CD8-positive, alpha-beta memory T cell (primary cell): ENCODE results near the gene ZCCHC24. TPM values are rescaled to one million over a fixed set of nuclear protein-coding genes. Genes with fewer than 3 reads are reported as not detected.
A peak's percentile ranks its signal among the peaks of the same experiment; 100 is the strongest.

Experiments
- CTCF ChIA-PET: fragments of 350-600 bp; sonication (Branson Sonifier 250); formaldehyde crosslinking; loops from one replicate; lab custom pipeline; 2021; ENCODE audit warnings: antibody characterized with exemption; lab: Charles Lee
- POLR2A ChIA-PET: fragments of 350-600 bp; sonication (Branson Sonifier 250); formaldehyde crosslinking; loops from one replicate; lab custom pipeline; 2021; ENCODE audit warnings: antibody characterized with exemption; lab: Charles Lee
- DNase-seq, 5 donors: peaks; one replicate each; pipeline versions ENCODE4 v3.0.0 to v3.0.0-alpha.2; 2020 to 2022; ENCODE audit warnings: mixed read lengths in 1 of 5
- H3K27ac ChIP-seq: one replicate; pipeline ENCODE4 v1.7.0; 2013; ENCODE audit warnings: low read depth, mild to moderate bottlenecking, low read length, moderate library complexity
- H3K27me3 ChIP-seq: 2 replicates; pipeline ENCODE4 v1.7.0; 2013; ENCODE audit warnings: low read length, mild to moderate bottlenecking; ENCODE audit not compliant: insufficient read depth, poor library complexity, severe bottlenecking
- H3K36me3 ChIP-seq: 2 replicates; pipeline ENCODE4 v1.7.0; 2013; ENCODE audit warnings: mild to moderate bottlenecking, low read length, moderate library complexity; ENCODE audit not compliant: insufficient read depth
- H3K4me1 ChIP-seq: 2 replicates; pipeline ENCODE4 v1.7.0; 2013; ENCODE audit warnings: mild to moderate bottlenecking, low read length, moderate library complexity; ENCODE audit not compliant: insufficient read depth
- H3K4me3 ChIP-seq: 2 replicates; pipeline ENCODE4 v1.7.0; 2013; ENCODE audit warnings: mild to moderate bottlenecking, low read length
- H3K9me3 ChIP-seq: 2 replicates; pipeline ENCODE4 v1.7.0; 2013; ENCODE audit warnings: mild to moderate bottlenecking, low read length
- H3K27ac Mint-ChIP-seq, 8 donors: one replicate each; pipeline ENCODE4 v1.8.0; 2020 to 2021; ENCODE audit warnings: mixed read lengths in 8 of 8, mild to moderate bottlenecking in 6 of 8, inconsistent platforms in 3 of 8, moderate library complexity in 3 of 8
- H3K27me3 Mint-ChIP-seq, 2 donors: one replicate each; pipeline ENCODE4 v1.8.0; 2020 to 2021; ENCODE audit warnings: mixed read lengths in 2 of 2, mild to moderate bottlenecking in 1 of 2, moderate library complexity in 1 of 2
- H3K36me3 Mint-ChIP-seq, 3 donors: one replicate each; pipeline ENCODE4 v1.8.0; 2020 to 2021; ENCODE audit warnings: mixed read lengths in 3 of 3, inconsistent platforms in 1 of 3, mild to moderate bottlenecking in 1 of 3
- H3K4me1 Mint-ChIP-seq, 3 donors: one replicate each; pipeline ENCODE4 v1.8.0; 2020 to 2021; ENCODE audit warnings: mixed read lengths in 3 of 3, inconsistent platforms in 1 of 3, mild to moderate bottlenecking in 1 of 3
- H3K4me3 Mint-ChIP-seq, 7 donors: one replicate each; pipeline ENCODE4 v1.8.0; 2020 to 2021; ENCODE audit warnings: mixed read lengths in 7 of 7, mild to moderate bottlenecking in 6 of 7, moderate library complexity in 4 of 7, inconsistent platforms in 2 of 7
- H3K9me3 Mint-ChIP-seq, 5 donors: one replicate each; pipeline ENCODE4 v1.8.0; 2020 to 2022; ENCODE audit warnings: mixed read lengths in 5 of 5, mild to moderate bottlenecking in 3 of 5, moderate library complexity in 2 of 5, inconsistent platforms in 1 of 5
- polyA plus RNA-seq: library from polyadenylated mRNA; unstranded; fragments of 300-500 nt; fragmentation: Illumina TruSeq; gene quantifications from one replicate; pipeline ENCODE4 v1.2.3, GENCODE V29; 2021
- total RNA-seq, 2 experiments: library from RNA; stranded (reverse); gene quantifications; one replicate each; pipeline ENCODE4 v1.2.3, GENCODE V29; 2021

The ZCCHC24 gene
- total and polyA plus RNA-seq, 3 experiments from 2014 or later = 0.83 to 1.4 (median 1.00) TPM

DNA sequence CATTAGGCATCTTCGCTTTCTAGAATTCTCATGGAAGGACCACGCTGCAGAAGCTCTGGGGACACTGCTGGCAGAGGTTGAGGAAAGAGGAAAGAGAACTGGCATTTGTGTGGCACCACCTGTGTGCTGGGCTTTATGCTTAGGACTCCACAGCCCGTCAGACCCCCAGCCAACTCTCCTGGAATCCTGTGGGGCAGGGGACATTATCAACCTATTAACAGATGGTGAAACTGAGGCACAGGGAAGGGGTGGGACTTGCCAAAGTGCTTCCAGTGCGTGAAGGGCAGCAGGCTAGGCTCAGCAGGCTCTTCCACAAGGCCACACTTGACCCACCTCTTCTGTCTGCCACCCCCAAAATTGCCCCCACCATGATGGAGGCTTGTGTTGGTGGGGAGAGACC is 46.8 kb downstream of the ZCCHC24 start:
- Histone ChIP-seq H3K27ac (no peak overlapping the region), H3K36me3 (no peaks in the 10 kb centered on the region), H3K4me1 (no peaks in the 10 kb centered on the region), H3K27me3 (no peaks in the 10 kb centered on the region), H3K9me3 (no peaks in the 10 kb centered on the region), H3K4me3 (no peak overlapping the region)
- ChIA-PET CTCF (interaction anchor here (2.5 to 3.7 kb wide), 2 partner anchors 9 to 70 kb away, joined by 5 to 17 read pairs; no protein-coding TSS in a partner anchor), POLR2A (no interaction called here)
- H3K4me1 Mint-ChIP-seq = no peaks in the 10 kb centered on the region
- no peak overlapping the region for H3K27ac Mint-ChIP-seq
- no peaks in the 10 kb centered on the region for H3K9me3 Mint-ChIP-seq
- H3K36me3 Mint-ChIP-seq = no peaks in the 10 kb centered on the region
- peaks cover 0 to 1% of the 10 kb centered on the region in 2 donors for H3K27me3 Mint-ChIP-seq
- DNase-seq = no peak
- no peak overlapping the region for H3K4me3 Mint-ChIP-seq

DNA sequence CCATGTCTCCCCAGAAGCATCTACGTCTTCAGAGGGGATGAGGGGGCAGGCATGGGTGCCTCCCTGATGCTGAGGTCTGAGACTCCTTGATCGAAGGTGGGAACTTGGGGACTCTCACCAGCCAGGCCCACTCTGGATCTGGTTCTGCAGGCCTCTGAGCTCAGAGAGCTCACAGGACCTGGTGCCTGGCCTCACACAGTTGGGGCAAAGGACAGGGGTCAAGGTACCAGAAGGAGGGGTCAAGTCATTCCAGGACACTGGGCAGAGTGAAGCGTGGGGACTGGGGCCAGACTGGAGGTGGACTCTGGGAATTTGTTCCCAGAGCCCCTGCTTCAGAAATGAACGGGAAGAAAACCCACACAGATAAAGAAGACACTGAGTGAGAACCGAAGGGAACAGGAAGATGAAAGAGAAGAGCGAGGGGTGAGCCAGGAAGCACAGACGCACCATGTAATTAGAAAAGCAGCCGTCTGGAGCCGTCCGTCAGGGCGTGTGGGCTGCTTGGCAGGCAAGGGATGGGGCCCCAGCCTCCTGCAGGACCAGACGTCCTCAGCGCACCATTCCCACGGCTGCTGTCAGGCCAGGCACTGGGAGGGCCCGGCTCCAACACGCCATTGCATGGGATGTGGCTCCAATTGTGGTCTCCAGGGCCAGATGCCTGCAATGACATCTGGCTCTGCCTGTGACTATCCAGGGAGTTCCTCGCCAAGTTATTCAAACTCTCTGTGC is 47.7 kb downstream of the ZCCHC24 start:
- ChIA-PET CTCF (interaction anchor here (0.6 to 3.8 kb wide), 3 partner anchors 23 to 1364 kb away, joined by 3 to 17 read pairs (median 16); no protein-coding TSS in a partner anchor), POLR2A (no interaction called here)
- H3K9me3 Mint-ChIP-seq = no peaks in the 10 kb centered on the region
- Histone ChIP-seq H3K27ac (no peak overlapping the region), H3K27me3 (no peaks in the 10 kb centered on the region), H3K9me3 (no peaks in the 10 kb centered on the region), H3K4me1 (no peaks in the 10 kb centered on the region), H3K36me3 (no peaks in the 10 kb centered on the region), H3K4me3 (no peak overlapping the region)
- no peak overlapping the region for H3K4me3 Mint-ChIP-seq
- no peak overlapping the region for H3K27ac Mint-ChIP-seq
- peaks cover 0 to 2% (median 0%) of the 10 kb centered on the region in 3 donors for H3K36me3 Mint-ChIP-seq
- H3K4me1 Mint-ChIP-seq = no peaks in the 10 kb centered on the region
- no peak for DNase-seq
- peaks cover 0 to 1% of the 10 kb centered on the region in 2 donors for H3K27me3 Mint-ChIP-seq

DNA sequence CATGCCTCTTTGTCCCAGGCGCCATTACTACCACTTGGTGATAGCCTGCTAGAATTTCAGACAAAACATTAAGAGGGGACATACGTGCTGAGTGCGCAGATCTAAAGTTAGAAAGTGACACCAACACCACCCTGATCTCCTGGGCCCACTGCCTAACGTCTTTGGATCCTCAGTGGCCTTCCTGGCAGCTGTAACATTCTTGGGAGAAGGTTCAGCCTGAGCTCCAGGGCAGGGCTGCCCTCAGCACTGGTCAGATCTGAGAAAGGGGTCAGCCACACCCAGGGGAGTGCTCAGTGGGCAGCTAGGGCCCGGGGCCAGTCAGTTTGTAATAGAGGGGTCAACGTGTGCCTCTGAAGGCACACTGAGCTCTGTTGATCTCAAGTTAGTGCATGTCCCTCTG is 48.4 kb downstream of the ZCCHC24 start:
- Histone ChIP-seq H3K36me3 (no peaks in the 10 kb centered on the region), H3K4me1 (no peaks in the 10 kb centered on the region), H3K9me3 (no peaks in the 10 kb centered on the region), H3K4me3 (no peak overlapping the region), H3K27ac (no peak overlapping the region), H3K27me3 (no peaks in the 10 kb centered on the region)
- no peaks in the 10 kb centered on the region for H3K9me3 Mint-ChIP-seq
- no peaks in the 10 kb centered on the region for H3K4me1 Mint-ChIP-seq
- no peak overlapping the region for H3K4me3 Mint-ChIP-seq
- peaks cover 0 to 2% (median 0%) of the 10 kb centered on the region in 3 donors for H3K36me3 Mint-ChIP-seq
- POLR2A ChIA-PET = no interaction called here
- CTCF ChIA-PET = interaction anchor here (0.6 to 3.8 kb wide), 2 partner anchors 22 to 1363 kb away, joined by 3 to 16 read pairs; no protein-coding TSS in a partner anchor
- no peak for DNase-seq
- H3K27ac Mint-ChIP-seq = no peak overlapping the region
- peaks cover 0 to 1% of the 10 kb centered on the region in 2 donors for H3K27me3 Mint-ChIP-seq

DNA sequence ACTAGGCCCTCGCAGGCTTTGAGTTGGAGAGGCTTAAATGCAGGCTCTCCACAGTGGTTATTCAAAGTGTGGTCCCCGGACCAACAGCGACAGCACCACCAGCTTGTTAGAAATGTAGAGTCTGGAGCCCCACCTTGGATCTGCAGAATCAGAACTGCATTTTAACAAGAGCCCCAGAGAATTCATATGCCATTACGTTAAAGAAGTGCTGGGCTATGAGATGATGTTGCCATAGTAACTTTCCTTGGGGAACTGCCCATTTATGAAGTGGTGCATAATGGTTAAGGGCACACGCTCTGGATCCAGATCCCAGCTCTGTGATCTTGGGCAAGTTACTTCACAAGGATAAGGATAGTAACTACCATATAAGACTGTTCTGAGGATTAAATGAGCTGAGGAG is 48.9 kb downstream of the ZCCHC24 start:
- H3K9me3 ChIP-seq = no peaks in the 10 kb centered on the region
- Mint-ChIP-seq H3K4me1 (no peaks in the 10 kb centered on the region), H3K27ac (no peak overlapping the region), H3K9me3 (no peaks in the 10 kb centered on the region), H3K36me3 (peaks cover 0 to 2% (median 0%) of the 10 kb centered on the region in 3 donors), H3K27me3 (peaks cover 0 to 1% of the 10 kb centered on the region in 2 donors), H3K4me3 (no peak overlapping the region)
- H3K27me3 ChIP-seq = no peaks in the 10 kb centered on the region
- ChIA-PET POLR2A (no interaction called here), CTCF (interaction anchor here (3.8 kb wide), 1 partner anchor 22 kb away, joined by 16 read pairs; no protein-coding TSS in a partner anchor)
- H3K36me3 ChIP-seq = no peaks in the 10 kb centered on the region
- H3K4me3 ChIP-seq = no peak overlapping the region
- no peak for DNase-seq
- no peaks in the 10 kb centered on the region for H3K4me1 ChIP-seq
- no peak overlapping the region for H3K27ac ChIP-seq

DNA sequence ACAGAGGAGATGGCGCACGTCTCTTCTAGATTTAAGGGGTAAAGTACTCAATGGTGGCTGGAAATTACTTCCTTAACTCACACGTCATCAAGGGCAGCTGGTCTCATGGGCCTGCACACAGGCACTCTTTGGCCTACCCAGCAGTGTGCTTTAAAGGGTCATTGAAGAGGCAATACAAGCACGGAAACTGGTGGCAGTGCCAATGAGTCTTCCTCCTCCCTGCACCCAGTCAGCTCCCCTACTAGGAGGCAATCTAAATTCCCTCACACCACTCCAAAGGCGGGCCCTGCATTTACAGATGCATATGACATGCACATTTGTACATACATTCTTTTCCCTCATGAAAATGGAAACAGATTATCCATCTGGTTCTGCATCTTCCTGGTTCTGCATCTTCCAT is 50.8 kb downstream of the ZCCHC24 start:
- Histone ChIP-seq H3K4me1 (no peaks in the 10 kb centered on the region), H3K27me3 (no peaks in the 10 kb centered on the region), H3K9me3 (no peaks in the 10 kb centered on the region), H3K4me3 (no peak overlapping the region), H3K27ac (no peak overlapping the region), H3K36me3 (no peaks in the 10 kb centered on the region)
- Mint-ChIP-seq H3K4me3 (no peak overlapping the region), H3K27me3 (peaks cover 0 to 1% of the 10 kb centered on the region in 2 donors), H3K9me3 (no peaks in the 10 kb centered on the region), H3K4me1 (no peaks in the 10 kb centered on the region), H3K27ac (no peak overlapping the region), H3K36me3 (peaks cover 0 to 2% (median 0%) of the 10 kb centered on the region in 3 donors)
- DNase-seq = no peak
- CTCF ChIA-PET = interaction anchor here (3.8 kb wide), 1 partner anchor 20 kb away, joined by 16 read pairs; no protein-coding TSS in a partner anchor
- POLR2A ChIA-PET = no interaction called here

DNA sequence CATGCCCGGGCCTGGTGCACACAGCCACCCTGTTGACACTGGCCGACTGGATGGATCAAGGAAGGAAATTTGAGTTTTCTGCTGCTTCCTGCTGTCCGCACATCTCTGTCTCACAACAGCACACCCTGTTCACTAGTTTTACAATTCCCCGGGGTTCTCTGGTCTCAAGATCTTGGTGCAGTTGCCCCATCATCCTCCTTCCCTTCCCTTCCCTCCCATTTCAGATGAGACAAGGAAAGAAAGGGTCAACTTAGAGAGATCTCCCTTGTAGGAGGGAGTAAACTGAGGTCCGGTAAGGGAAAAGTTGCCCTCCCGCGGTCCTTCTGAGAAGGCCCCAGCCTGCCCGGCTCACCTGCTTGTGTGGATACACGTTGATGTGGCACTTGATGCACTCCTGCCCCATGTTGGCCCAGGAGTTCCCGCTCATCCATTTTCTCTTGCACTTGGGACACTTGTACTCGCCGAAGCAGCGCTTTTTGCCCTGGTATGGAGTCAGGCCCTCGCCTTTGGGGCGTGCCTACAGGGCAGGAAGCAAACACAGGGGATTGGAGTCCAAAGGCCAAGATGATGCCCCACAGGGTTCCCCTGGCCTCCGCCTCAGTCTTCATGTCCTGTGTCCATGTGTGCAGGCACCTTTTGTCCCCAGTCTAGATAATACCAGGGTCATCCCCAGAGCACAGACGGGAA is 51.4 kb downstream of the ZCCHC24 start:
- DNase-seq = peak in 1 of 5 donors; percentile 31
- peaks cover 0 to 2% (median 0%) of the 10 kb centered on the region in 3 donors for H3K36me3 Mint-ChIP-seq
- H3K9me3 ChIP-seq = no peaks in the 10 kb centered on the region
- H3K4me1 ChIP-seq = no peaks in the 10 kb centered on the region
- no peak overlapping the region for H3K27ac ChIP-seq
- POLR2A ChIA-PET = no interaction called here
- no peaks in the 10 kb centered on the region for H3K36me3 ChIP-seq
- CTCF ChIA-PET = interaction anchor here (3.8 kb wide), 1 partner anchor 19 kb away, joined by 16 read pairs; no protein-coding TSS in a partner anchor
- H3K27me3 ChIP-seq = no peaks in the 10 kb centered on the region
- H3K4me1 Mint-ChIP-seq = no peaks in the 10 kb centered on the region
- H3K27ac Mint-ChIP-seq = no peak overlapping the region
- H3K9me3 Mint-ChIP-seq = no peaks in the 10 kb centered on the region
- H3K27me3 Mint-ChIP-seq = peaks cover 0 to 1% of the 10 kb centered on the region in 2 donors
- H3K4me3 Mint-ChIP-seq = no peak overlapping the region
- no peak overlapping the region for H3K4me3 ChIP-seq

DNA sequence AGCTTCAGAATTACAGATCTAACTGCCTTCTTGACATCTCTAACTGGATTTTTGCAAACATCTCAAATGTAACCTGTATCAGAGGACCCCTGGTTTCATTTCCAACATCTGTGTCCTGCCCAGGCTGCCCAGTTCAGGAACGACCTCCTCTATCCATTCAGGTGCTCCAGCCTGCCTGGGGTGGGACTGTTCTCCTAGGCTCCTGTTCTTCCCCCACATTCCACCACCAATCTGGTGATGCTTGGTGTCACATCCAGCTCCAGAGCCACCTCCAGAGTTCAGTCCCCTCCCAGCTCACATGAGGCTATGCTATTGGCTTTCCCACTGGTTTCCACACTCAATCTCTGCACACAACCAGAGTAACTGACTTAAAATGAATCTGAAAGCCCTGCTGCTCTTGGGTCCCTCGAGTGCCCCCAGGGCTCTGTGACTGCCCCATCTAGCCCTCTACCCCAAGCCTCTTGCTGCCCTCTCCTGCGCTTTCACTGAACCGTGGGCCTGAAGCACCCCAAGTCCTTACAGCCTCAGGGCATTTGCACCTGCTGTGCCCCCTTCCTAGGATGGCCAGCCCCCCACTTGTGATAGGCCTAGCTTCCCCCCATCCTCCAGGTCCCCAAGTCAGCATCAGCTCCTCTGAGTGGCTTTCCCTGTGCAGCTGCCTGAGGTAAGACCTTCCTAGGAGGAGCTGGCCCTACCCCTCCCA is 52.1 kb downstream of the ZCCHC24 start:
- ChIA-PET POLR2A (no interaction called here), CTCF (no interaction called here)
- peaks cover 0 to 1% of the 10 kb centered on the region in 2 donors for H3K27me3 Mint-ChIP-seq
- H3K9me3 Mint-ChIP-seq = no peaks in the 10 kb centered on the region
- Histone ChIP-seq H3K27ac (no peak overlapping the region), H3K36me3 (no peaks in the 10 kb centered on the region), H3K9me3 (no peaks in the 10 kb centered on the region), H3K4me1 (no peaks in the 10 kb centered on the region), H3K4me3 (no peak overlapping the region), H3K27me3 (no peaks in the 10 kb centered on the region)
- peak overlapping the region in 2 of 8 donors; percentile 3 to 40 for H3K27ac Mint-ChIP-seq
- H3K4me1 Mint-ChIP-seq = no peaks in the 10 kb centered on the region
- no peak for DNase-seq
- H3K4me3 Mint-ChIP-seq = no peak overlapping the region
- H3K36me3 Mint-ChIP-seq = peaks cover 0 to 2% (median 0%) of the 10 kb centered on the region in 3 donors
